ENCODE results near the gene RNF220.

DNA sequence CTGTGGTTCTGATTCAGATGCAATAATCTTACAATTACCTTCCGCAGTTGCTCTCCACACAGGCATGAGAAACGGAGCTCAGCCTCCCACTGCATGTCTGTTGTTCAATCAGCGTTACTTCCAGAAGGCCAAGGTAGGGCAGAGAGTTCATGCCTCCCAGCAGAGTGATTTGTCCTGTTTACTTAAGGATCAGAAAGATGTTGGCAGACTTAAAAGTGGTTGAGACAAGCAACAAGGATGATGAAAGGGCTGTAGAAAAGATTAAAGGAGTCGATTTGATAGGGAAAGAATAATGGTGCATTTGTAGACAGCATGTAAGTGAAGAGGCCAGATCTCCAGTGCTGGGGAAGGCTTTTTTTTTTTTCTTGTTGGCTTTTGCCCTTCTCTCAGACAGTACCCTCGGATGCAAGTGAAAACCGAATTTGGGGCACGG is 296.1 kb downstream of the RNF220 start:
- TF ChIP-seq, protein P1, sequence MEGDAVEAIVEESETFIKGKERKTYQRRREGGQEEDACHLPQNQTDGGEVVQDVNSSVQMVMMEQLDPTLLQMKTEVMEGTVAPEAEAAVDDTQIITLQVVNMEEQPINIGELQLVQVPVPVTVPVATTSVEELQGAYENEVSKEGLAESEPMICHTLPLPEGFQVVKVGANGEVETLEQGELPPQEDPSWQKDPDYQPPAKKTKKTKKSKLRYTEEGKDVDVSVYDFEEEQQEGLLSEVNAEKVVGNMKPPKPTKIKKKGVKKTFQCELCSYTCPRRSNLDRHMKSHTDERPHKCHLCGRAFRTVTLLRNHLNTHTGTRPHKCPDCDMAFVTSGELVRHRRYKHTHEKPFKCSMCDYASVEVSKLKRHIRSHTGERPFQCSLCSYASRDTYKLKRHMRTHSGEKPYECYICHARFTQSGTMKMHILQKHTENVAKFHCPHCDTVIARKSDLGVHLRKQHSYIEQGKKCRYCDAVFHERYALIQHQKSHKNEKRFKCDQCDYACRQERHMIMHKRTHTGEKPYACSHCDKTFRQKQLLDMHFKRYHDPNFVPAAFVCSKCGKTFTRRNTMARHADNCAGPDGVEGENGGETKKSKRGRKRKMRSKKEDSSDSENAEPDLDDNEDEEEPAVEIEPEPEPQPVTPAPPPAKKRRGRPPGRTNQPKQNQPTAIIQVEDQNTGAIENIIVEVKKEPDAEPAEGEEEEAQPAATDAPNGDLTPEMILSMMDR (IDR thresholded peaks at IDR 0.05; ENCODE audit: low read length), result no peak
- no peak for TF ChIP-seq EZH2 (IDR thresholded peaks at IDR 0.05; ENCODE audit: borderline replicate concordance, low read length)
